Measurements from ENCODE around the gene CTNNA2. TPM values are rescaled to one million over a fixed set of nuclear protein-coding genes. Genes with fewer than 3 reads are reported as not detected.

Gene CTNNA2
- total RNA-seq, 4 donors from 2014 or later = 0.40 to 1.7 (median 1.5) TPM; not detected in 1

DNA sequence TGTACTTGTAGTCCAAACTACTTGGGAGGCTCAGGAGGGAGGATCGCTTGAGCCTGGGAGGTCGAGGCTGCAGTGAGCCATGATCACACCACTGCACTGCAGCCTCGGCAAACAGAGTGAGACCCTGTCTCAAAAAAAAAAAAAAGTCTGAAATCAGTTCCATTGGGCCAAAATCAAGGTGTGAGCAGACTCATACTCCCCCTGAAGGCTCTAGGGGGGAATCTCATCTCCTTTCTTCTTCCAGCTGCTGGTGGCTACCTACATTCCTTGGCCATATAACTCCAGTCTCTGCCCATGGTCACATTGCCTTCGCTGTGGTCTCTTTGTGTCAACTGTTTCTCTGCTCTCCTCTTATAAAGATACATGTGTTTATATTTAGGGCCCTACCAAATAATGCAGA is 557.7 kb downstream of the CTNNA2 start:
- 82 to 89% methylated on average over 4 of the region's 4 CpGs for WGBS, 2 donors (ENCODE audit: low coverage in 1 of 2)
- no peak for TF ChIP-seq EP300 (IDR thresholded peaks at IDR 0.05; ENCODE audit: low read depth)
- no peak for TF ChIP-seq POLR2A (IDR thresholded peaks at IDR 0.05)
- no peak for TF ChIP-seq CTCF (IDR thresholded peaks at IDR 0.05)
- TF ChIP-seq POLR2AphosphoS5 (IDR thresholded peaks at IDR 0.05) = no peak
- Histone ChIP-seq H3K36me3 (no peaks in the 10 kb centered on the region), H3K27ac (no peak overlapping the region), H3K27me3 (no peaks in the 10 kb centered on the region), H3K9me3 (no peaks in the 10 kb centered on the region), H3K4me1 (no peaks in the 10 kb centered on the region), H3K4me3 (no peak overlapping the region)
- no peak for DNase-seq
- in situ Hi-C loops (cut with MboI; ENCODE audit: low pct_ligation_motif_present in 1 of 4, low pct_unique_long_range_greater_than_20kb in 1 of 4, low sequenced_read_pairs in 3 of 4) = loop anchor here in 1 of 4 donors (25.0 kb wide), 1 partner anchor 442 kb away; no protein-coding TSS in a partner anchor
- intact Hi-C loops (cut with DNase I; ENCODE audit: low total_unique reads) = no loop called here

DNA sequence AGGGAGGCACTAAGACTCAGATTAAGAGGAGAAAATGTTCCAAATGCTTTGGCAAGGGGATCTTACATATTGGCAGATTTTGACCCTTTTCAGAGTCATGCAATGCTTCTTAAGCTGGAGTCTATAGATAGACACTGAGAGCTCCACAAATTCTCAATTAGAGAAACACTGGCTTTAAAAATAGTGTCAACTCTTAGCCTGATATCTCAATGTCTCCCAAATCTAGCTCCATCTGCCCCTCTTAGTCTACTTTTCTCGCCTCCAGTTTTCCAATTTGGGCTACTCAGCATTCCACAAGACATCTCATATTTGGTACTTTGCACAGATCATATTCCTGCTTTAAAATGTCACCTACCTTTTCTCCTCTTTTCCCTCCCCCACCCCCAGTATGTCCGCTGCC is 559.1 kb downstream of the CTNNA2 start:
- H3K36me3 ChIP-seq = no peaks in the 10 kb centered on the region
- no peak for DNase-seq
- intact Hi-C loops (cut with DNase I; ENCODE audit: low total_unique reads) = no loop called here
- in situ Hi-C loops (cut with MboI; ENCODE audit: low pct_ligation_motif_present in 1 of 4, low pct_unique_long_range_greater_than_20kb in 1 of 4, low sequenced_read_pairs in 3 of 4) = loop anchor here in 1 of 4 donors (25.0 kb wide), 1 partner anchor 440 kb away; no protein-coding TSS in a partner anchor
- no peaks in the 10 kb centered on the region for H3K27me3 ChIP-seq
- WGBS, 2 donors (ENCODE audit: low coverage in 1 of 2) = 82 to 85% methylated on average over 2 of the region's 2 CpGs
- TF ChIP-seq CTCF (IDR thresholded peaks at IDR 0.05) (no peak), EP300 (IDR thresholded peaks at IDR 0.05; ENCODE audit: low read depth) (no peak), POLR2A (IDR thresholded peaks at IDR 0.05) (no peak), POLR2AphosphoS5 (IDR thresholded peaks at IDR 0.05) (no peak)
- no peak overlapping the region for H3K4me3 ChIP-seq
- H3K4me1 ChIP-seq = no peaks in the 10 kb centered on the region
- no peaks in the 10 kb centered on the region for H3K9me3 ChIP-seq
- no peak overlapping the region for H3K27ac ChIP-seq

DNA sequence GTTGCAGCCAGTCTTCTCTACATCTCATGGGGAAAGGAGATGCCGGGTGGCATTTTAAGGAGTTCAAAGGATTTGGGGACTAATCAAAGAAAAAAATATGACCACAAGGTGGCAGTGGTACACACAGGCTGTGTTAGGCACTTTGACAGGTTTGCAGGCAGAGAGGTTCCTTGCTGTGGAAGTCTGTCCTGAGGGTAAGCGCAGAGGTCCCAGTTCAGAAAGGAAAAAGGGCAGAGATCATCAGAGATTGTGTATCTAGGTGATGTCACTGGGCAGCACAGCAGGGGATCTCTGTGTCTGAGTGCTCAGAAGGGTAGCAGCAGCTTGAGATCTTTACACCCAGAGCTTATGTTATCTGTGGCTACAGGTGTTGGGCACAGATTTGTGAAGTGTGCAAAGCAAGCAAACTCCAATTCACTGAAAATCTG is 560.3 kb downstream of the CTNNA2 start:
- no peaks in the 10 kb centered on the region for H3K4me1 ChIP-seq
- WGBS, 2 donors (ENCODE audit: low coverage in 1 of 2) = 0 to 5% methylated on average over 1 to 2 of the region's 2 CpGs
- DNase-seq = peak; percentile 27

GRCh38 chr2:80074321-80075070 is 561.6 kb downstream of the CTNNA2 start:
- H3K4me1 ChIP-seq = no peaks in the 10 kb centered on the region
- H3K9me3 ChIP-seq = no peaks in the 10 kb centered on the region
- DNase-seq = no peak
- H3K27me3 ChIP-seq = no peaks in the 10 kb centered on the region
- no peak overlapping the region for H3K27ac ChIP-seq
- intact Hi-C loops (cut with DNase I; ENCODE audit: low total_unique reads) = no loop called here
- TF ChIP-seq POLR2AphosphoS5 (IDR thresholded peaks at IDR 0.05) (no peak), POLR2A (IDR thresholded peaks at IDR 0.05) (no peak)
- H3K36me3 ChIP-seq = no peaks in the 10 kb centered on the region
- in situ Hi-C loops (cut with MboI; ENCODE audit: low pct_ligation_motif_present in 1 of 4, low pct_unique_long_range_greater_than_20kb in 1 of 4, low sequenced_read_pairs in 3 of 4) = loop anchor here in 1 of 4 donors (25.0 kb wide), 1 partner anchor 438 kb away; no protein-coding TSS in a partner anchor
- no peak overlapping the region for H3K4me3 ChIP-seq
- WGBS, 2 donors (ENCODE audit: low coverage in 1 of 2) = 63 to 68% methylated on average over 5 of the region's 5 CpGs

More for the DNA sequence above, 560.3 kb downstream of the CTNNA2 start:
- in situ Hi-C loops (cut with MboI; ENCODE audit: low pct_ligation_motif_present in 1 of 4, low pct_unique_long_range_greater_than_20kb in 1 of 4, low sequenced_read_pairs in 3 of 4) = loop anchor here in 1 of 4 donors (25.0 kb wide), 1 partner anchor 439 kb away; no protein-coding TSS in a partner anchor
- no peaks in the 10 kb centered on the region for H3K9me3 ChIP-seq
- no peaks in the 10 kb centered on the region for H3K27me3 ChIP-seq
- no peak overlapping the region for H3K27ac ChIP-seq
- no peaks in the 10 kb centered on the region for H3K36me3 ChIP-seq
- H3K4me3 ChIP-seq = no peak overlapping the region
- intact Hi-C loops (cut with DNase I; ENCODE audit: low total_unique reads) = no loop called here
- TF ChIP-seq CTCF (IDR thresholded peaks at IDR 0.05) = peak; percentile 58 to 67 (median 65)
- no peak for TF ChIP-seq POLR2AphosphoS5 (IDR thresholded peaks at IDR 0.05)

All from transverse colon (tissue), 4 donors.